HCEC 1CT (cell line): ENCODE results near the gene LIN7C.
A peak's percentile ranks its signal among the peaks of the same experiment; 100 is the strongest.
"Not testable (repeated sequence)": the region's sequence is repeated elsewhere in the genome, so short reads cannot be mapped to it uniquely, and the experiment has no call there.

Experiments used
- DNase-seq: peaks from one replicate; pipeline ENCODE4 v3.0.0-alpha.2; 2017

The LIN7C gene

GRCh38 chr11:27468995-27469695 is 37.4 kb downstream of the LIN7C start:
- DNase-seq = no peak

GRCh38 chr11:27468209-27468994 is 38.2 kb downstream of the LIN7C start:
- DNase-seq = peak; percentile 87

GRCh38 chr11:27467181-27467913 is 39.2 kb downstream of the LIN7C start:
- no peak for DNase-seq

GRCh38 chr11:27466363-27466762 is 40.2 kb downstream of the LIN7C start:
- no peak for DNase-seq

GRCh38 chr11:27465629-27466028 is 40.9 kb downstream of the LIN7C start:
- no peak for DNase-seq

- no peak for DNase-seq
Observed at GRCh38 chr11:27464909-27465308, 41.7 kb downstream of the LIN7C start.

- DNase-seq = peak; percentile 49
Observed at GRCh38 chr11:27464289-27464696, 42.3 kb downstream of the LIN7C start.

GRCh38 chr11:27462543-27462942 is 44.0 kb downstream of the LIN7C start:
- DNase-seq = no peak

- no peak for DNase-seq
Observed at GRCh38 chr11:27460158-27460978, 46.2 kb downstream of the LIN7C start.

- no peak for DNase-seq
Observed at GRCh38 chr11:27459191-27459590, 47.4 kb downstream of the LIN7C start.

- no peak for DNase-seq
Observed at GRCh38 chr11:27458182-27458581, 48.4 kb downstream of the LIN7C start.

- DNase-seq = no peak
Observed at GRCh38 chr11:27456795-27457329, 49.7 kb downstream of the LIN7C start.

GRCh38 chr11:27456140-27456794 is 50.3 kb downstream of the LIN7C start:
- DNase-seq = peak; percentile 59

- no peak for DNase-seq
Observed at GRCh38 chr11:27455667-27456066, 50.9 kb downstream of the LIN7C start.

- DNase-seq = no peak
Observed at GRCh38 chr11:27453701-27454100, 52.9 kb downstream of the LIN7C start.

- no peak for DNase-seq
Observed at GRCh38 chr11:27452147-27452546, 54.4 kb downstream of the LIN7C start.

- no peak for DNase-seq
Observed at GRCh38 chr11:27451244-27451965, 55.2 kb downstream of the LIN7C start.

- DNase-seq = not testable (repeated sequence)
Observed at GRCh38 chr11:27448184-27448540, 58.4 kb downstream of the LIN7C start.

GRCh38 chr11:27447288-27448183 is 59.0 kb downstream of the LIN7C start:
- peak; percentile 91 for DNase-seq

GRCh38 chr11:27445625-27446024 is 60.9 kb downstream of the LIN7C start:
- DNase-seq = no peak
